Coronary artery (tissue), 2 donors: ENCODE data around the gene ANP32E.

Experiments used
- DNase-seq: peaks from one replicate; pipeline ENCODE4 v3.0.0-alpha.2; 2017; ENCODE audit warnings: low spot score
- H3K27ac ChIP-seq, 2 donors: fragments of 200-600 bp; sonication (generic); one replicate each; pipeline ENCODE4 v1.5.1; 2016 to 2019
- H3K4me3 ChIP-seq: fragments of 200-600 bp; sonication (generic); 2 replicates; pipeline ENCODE4 v1.5.1; 2016; ENCODE audit warnings: mild to moderate bottlenecking, moderate library complexity
- TF ChIP-seq, protein P1 (sequence below): fragments of 200-600 bp; sonication (generic); IDR thresholded peaks from one replicate; pipeline ENCODE4 v1.5.1; 2019; ENCODE audit warnings: antibody characterized with exemption

The ANP32E gene

DNA sequence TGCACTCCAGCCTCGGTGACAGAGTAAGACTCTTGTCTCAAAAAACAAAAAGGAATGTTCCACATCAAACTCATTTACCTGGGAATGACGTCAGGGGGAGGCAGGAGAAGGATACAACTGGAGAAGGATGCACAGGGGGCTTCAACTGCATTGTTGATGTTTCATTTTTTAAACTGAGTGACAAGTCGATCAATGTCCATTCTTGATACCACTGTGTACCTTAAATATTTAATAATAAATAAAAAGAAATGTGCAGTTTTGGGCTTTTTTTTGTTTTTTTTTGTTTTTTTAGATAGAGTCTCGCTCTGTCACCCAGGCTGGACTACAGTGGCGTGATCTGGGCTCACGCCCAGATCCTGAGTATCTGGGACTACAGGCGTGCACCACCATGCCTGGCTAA, 50.4 kb downstream of the ANP32E start:
- Histone ChIP-seq H3K4me3 (no peak overlapping the region), H3K27ac (no peak overlapping the region)
- TF ChIP-seq, protein P1, sequence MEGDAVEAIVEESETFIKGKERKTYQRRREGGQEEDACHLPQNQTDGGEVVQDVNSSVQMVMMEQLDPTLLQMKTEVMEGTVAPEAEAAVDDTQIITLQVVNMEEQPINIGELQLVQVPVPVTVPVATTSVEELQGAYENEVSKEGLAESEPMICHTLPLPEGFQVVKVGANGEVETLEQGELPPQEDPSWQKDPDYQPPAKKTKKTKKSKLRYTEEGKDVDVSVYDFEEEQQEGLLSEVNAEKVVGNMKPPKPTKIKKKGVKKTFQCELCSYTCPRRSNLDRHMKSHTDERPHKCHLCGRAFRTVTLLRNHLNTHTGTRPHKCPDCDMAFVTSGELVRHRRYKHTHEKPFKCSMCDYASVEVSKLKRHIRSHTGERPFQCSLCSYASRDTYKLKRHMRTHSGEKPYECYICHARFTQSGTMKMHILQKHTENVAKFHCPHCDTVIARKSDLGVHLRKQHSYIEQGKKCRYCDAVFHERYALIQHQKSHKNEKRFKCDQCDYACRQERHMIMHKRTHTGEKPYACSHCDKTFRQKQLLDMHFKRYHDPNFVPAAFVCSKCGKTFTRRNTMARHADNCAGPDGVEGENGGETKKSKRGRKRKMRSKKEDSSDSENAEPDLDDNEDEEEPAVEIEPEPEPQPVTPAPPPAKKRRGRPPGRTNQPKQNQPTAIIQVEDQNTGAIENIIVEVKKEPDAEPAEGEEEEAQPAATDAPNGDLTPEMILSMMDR = no peak
- DNase-seq = no peak

DNA sequence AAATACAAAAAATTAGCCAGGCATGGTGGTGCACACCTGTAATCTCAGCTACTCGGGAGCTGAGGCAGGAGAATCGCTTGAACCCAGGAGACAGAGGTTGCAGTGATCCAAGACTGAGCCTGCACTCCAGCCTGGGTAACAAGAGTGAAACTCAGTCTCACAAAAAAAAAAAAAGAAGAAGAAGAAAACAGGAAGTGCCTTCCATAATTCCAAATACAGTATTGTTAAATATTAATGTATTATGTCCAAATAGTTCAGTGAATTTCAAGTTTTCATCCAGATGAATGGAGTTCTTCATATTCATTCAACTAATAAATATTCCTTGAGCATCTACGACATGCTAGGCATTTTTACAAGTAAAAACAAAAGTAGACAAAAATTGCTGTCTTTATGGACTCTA, 52.9 kb downstream of the ANP32E start:
- no peak for DNase-seq
- Histone ChIP-seq H3K27ac (no peak overlapping the region), H3K4me3 (no peak overlapping the region)
- TF ChIP-seq, protein P1 = no peak

DNA sequence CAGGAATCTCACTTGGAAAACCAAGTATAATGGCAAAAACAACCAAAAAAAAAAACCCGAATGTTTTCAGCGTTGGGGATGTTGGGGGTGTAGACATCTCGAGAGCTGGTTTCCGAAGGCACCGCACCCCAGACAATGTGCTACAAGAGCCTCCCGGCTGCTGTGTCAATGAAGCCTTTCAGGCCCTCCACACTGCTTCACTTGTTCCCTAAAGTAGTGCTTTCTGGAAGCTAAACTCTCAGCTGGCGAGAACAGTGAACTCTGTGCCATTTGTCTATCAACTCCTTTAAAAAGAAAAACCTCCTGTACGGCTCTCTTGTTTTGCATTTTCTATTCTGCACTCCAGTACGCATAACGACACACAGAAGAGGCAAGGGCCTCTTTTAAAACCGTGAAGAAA, 53.7 kb downstream of the ANP32E start:
- no peak for DNase-seq
- Histone ChIP-seq H3K27ac (no peak overlapping the region), H3K4me3 (no peak overlapping the region)
- TF ChIP-seq, protein P1 = no peak

DNA sequence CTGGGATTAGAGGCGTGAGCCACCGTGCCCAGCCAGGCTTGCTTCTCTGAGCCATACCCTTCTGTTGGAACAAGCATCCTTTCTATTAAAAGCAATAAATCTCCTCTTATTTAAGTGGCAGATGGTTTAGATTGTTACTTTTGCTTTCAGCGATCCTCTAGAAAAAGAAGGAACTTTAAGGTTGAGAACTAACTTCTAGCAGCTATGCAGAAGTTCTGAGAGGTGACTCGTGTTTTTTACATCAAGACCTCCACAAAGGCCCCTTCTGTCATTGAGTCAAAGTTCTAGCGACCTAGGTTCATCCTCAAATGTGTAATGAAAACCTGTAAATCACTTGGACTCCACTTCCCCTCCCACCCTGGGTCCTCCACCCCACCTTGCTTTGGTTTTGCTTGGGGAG, 55.4 kb downstream of the ANP32E start:
- TF ChIP-seq, protein P1 = no peak
- Histone ChIP-seq H3K27ac (no peak overlapping the region), H3K4me3 (no peak overlapping the region)
- DNase-seq = no peak

DNA sequence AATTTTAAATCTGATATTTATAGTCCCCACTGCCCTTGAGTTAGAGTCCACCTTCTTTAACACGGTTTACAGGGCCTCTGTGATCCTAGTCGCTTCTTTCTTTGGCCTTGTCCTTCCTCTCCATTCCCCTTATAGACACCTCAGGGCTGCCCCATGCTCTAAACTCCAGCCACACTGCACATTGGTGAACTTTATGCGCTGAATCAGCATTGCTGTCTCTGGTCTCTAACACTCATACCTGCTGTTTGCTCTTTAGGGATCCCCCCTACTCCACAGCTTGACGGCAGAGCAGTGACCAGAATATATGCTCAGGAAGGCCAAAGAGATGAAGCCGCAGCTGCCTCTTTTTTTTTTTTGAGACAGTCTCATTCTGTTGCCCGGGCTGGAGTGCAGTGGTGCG, 56.0 kb downstream of the ANP32E start:
- DNase-seq = no peak
- TF ChIP-seq, protein P1 = no peak
- Histone ChIP-seq H3K4me3 (no peak overlapping the region), H3K27ac (no peak overlapping the region)

DNA sequence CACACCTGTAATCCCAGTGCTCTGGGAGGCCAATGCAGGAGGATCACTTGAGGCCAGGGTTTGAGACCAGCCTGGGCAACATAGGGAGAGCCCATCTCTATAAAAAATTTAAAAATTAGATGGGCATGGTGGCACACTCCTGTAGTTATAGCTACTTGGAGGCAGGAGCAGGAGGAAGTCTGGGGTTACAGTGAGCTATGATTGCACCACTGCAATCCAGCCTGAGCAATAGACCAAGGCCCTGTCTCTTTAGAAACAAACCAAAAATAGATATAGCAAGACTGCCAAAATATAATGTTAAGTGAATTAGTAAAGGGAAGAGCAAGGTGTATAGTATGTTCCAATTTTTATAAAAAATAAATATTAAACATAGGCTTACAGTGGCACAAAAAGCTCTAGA, 57.4 kb downstream of the ANP32E start:
- H3K4me3 ChIP-seq = no peak overlapping the region
- DNase-seq = no peak
- TF ChIP-seq, protein P1 = no peak

DNA sequence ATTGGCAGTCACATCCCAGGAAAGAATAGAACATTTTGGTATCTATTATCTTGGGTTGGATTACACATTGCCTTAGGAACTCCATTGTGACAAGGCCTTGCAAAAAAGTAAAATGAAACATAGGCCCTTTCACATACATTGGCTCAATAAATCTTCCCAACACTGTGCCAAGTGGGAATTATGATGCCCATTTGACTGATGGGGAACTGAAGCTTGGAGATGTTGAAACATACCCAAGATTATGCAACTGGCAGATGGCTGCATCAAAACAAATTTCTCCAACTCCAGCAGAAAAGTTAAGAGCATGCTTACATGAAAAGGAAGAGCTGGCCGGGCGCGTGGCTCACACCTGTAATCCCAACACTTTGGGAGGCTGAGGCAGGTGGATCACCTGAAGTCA, 59.3 kb downstream of the ANP32E start:
- H3K27ac ChIP-seq = no peak overlapping the region
- no peak overlapping the region for H3K4me3 ChIP-seq
- TF ChIP-seq, protein P1 = no peak
- DNase-seq = no peak

More for the DNA sequence above, 57.4 kb downstream of the ANP32E start:
- H3K27ac ChIP-seq = no peak overlapping the region
